Fibroblast of lung (primary cell): ENCODE measurements around the gene KRT7.

Experiments
- CTCF ChIP-seq, 2 donors: IDR thresholded peaks in 1 of 2; conservative IDR thresholded peaks in 1 of 2; 1 replicate in 1 of 2; 2 replicates in 1 of 2; pipeline ENCODE4 v1.5.1; 2011 to 2012; ENCODE audit warnings: low read length in 2 of 2, control low read depth in 1 of 2, inconsistent platforms in 1 of 2, low read depth in 1 of 2, mild to moderate bottlenecking in 1 of 2
- EZH2 ChIP-seq: IDR thresholded peaks from 2 replicates; pipeline ENCODE4 v1.5.1; 2012; ENCODE audit warnings: low read length, control low read depth, mild to moderate bottlenecking; ENCODE audit errors: missing control alignments

GRCh38 chr12:52238207-52238840, 5.3 kb downstream of the KRT7 start:
- TF ChIP-seq CTCF (conservative IDR thresholded peaks at IDR 0.05 in 1 of 2, IDR thresholded peaks at IDR 0.05 in 1 of 2; ENCODE audit: low read depth in 1 of 2, low read length in 2 of 2) (no peak), EZH2 (no peak)
